HL-60 (cell line): Measurements from ENCODE around the gene MIF4GD.

Experiments
- DNase-seq, 2 experiments: peaks; one replicate each; pipeline ENCODE4 v3.0.0-alpha.2; 2010 to 2020; ENCODE audit warnings: low read depth in 1 of 2, low spot score in 1 of 2
- H3K27ac ChIP-seq: fragments of 250-450 bp; sonication (Bioruptor Pico); replicated peaks from 2 replicates; pipeline ENCODE4 v1.5.1; 2020; ENCODE audit warnings: mild to moderate bottlenecking, moderate library complexity
- H3K27me3 ChIP-seq: fragments of 250-450 bp; sonication (Bioruptor Pico); 2 replicates; pipeline ENCODE4 v1.5.1; 2021; ENCODE audit warnings: mild to moderate bottlenecking, moderate library complexity; ENCODE audit not compliant: insufficient read depth, poor library complexity, severe bottlenecking
- H3K4me3 ChIP-seq: replicated peaks from 2 replicates; pipeline ENCODE4 v1.5.1; 2011; ENCODE audit warnings: mild to moderate bottlenecking, control low read depth, low read length; ENCODE audit not compliant: insufficient read depth
- CTCF ChIP-seq: IDR thresholded peaks from one replicate; pipeline ENCODE4 v1.5.1; 2011; ENCODE audit warnings: low read length, control low read depth, inconsistent platforms; ENCODE audit not compliant: insufficient read depth
- GABPA ChIP-seq: IDR thresholded peaks from 2 replicates; pipeline ENCODE4 v1.6.1; 2012; ENCODE audit warnings: low read depth
- POLR2AphosphoS5 ChIP-seq: IDR thresholded peaks from 2 replicates; pipeline ENCODE4 v1.6.1; 2012; ENCODE audit warnings: low read depth
- REST ChIP-seq: IDR thresholded peaks from 2 replicates; pipeline ENCODE4 v1.6.1; 2012; ENCODE audit warnings: low read depth; ENCODE audit not compliant: insufficient replicate concordance
- SPI1 ChIP-seq: IDR thresholded peaks from 2 replicates; pipeline ENCODE4 v1.6.1; 2012; ENCODE audit warnings: low read depth, mild to moderate bottlenecking, borderline replicate concordance

Gene MIF4GD

GRCh38 chr17:75267411-75268232, 3.4 kb downstream of the MIF4GD start:
- TF ChIP-seq GABPA (no peak), SPI1 (no peak), REST (no peak), CTCF (no peak), POLR2AphosphoS5 (peak; percentile 63)
- H3K27ac ChIP-seq: peak overlapping the region; percentile 76
- peak; percentile 70 to 73 for DNase-seq
- H3K27me3 ChIP-seq: no peaks in the 10 kb centered on the region
- no peak overlapping the region for H3K4me3 ChIP-seq

- TF ChIP-seq GABPA (no peak), REST (no peak), SPI1 (peak; percentile 82; the same call in 1 of the 2 replicates), POLR2AphosphoS5 (peak; percentile 74; the same call in 1 of the 2 replicates)
- H3K4me3 ChIP-seq: no peak overlapping the region
- peak; percentile 64 to 95 for DNase-seq
- no peaks in the 10 kb centered on the region for H3K27me3 ChIP-seq
- H3K27ac ChIP-seq: peak overlapping the region; percentile 76
Observed at GRCh38 chr17:75267153-75267410, 3.9 kb downstream of the MIF4GD start.

- Histone ChIP-seq H3K27ac (peak overlapping the region; percentile 76), H3K4me3 (no peak overlapping the region), H3K27me3 (no peaks in the 10 kb centered on the region)
- peak; percentile 50 to 64 for DNase-seq
- TF ChIP-seq POLR2AphosphoS5 (no peak; the same call in 1 of the 2 replicates), SPI1 (no peak), CTCF (no peak), GABPA (no peak), REST (no peak)
Observed at GRCh38 chr17:75266316-75267152, 4.5 kb downstream of the MIF4GD start.
